DOHH2 (cell line): ENCODE measurements around the gene KRTAP10-2.

ENCODE experiments used
- EZH2phosphoT487 ChIP-seq: fragments of 200-600 bp; sonication (generic); IDR thresholded peaks from 2 replicates; pipeline ENCODE4 v1.6.1; 2017; ENCODE audit warnings: borderline replicate concordance, mild to moderate bottlenecking, antibody characterized with exemption, low read length, moderate library complexity, mixed read lengths
- TF ChIP-seq, protein P1 (sequence below): fragments of 200-600 bp; sonication (generic); IDR thresholded peaks from one replicate; pipeline ENCODE4 v1.5.1; 2014; ENCODE audit warnings: antibody characterized with exemption, mild to moderate bottlenecking, low read depth, low read length; ENCODE audit not compliant: poor library complexity, severe bottlenecking

- TF ChIP-seq, protein P1, sequence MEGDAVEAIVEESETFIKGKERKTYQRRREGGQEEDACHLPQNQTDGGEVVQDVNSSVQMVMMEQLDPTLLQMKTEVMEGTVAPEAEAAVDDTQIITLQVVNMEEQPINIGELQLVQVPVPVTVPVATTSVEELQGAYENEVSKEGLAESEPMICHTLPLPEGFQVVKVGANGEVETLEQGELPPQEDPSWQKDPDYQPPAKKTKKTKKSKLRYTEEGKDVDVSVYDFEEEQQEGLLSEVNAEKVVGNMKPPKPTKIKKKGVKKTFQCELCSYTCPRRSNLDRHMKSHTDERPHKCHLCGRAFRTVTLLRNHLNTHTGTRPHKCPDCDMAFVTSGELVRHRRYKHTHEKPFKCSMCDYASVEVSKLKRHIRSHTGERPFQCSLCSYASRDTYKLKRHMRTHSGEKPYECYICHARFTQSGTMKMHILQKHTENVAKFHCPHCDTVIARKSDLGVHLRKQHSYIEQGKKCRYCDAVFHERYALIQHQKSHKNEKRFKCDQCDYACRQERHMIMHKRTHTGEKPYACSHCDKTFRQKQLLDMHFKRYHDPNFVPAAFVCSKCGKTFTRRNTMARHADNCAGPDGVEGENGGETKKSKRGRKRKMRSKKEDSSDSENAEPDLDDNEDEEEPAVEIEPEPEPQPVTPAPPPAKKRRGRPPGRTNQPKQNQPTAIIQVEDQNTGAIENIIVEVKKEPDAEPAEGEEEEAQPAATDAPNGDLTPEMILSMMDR: no peak
- no peak for TF ChIP-seq EZH2phosphoT487
Measured at GRCh38 chr21:44539991-44540666, 11.2 kb downstream of the KRTAP10-2 start, which contains the start of gene KRTAP10-1.
